HG03460 (cell line): ENCODE measurements around the gene CCSER1.
"Not testable (repeated sequence)": the region's sequence is repeated elsewhere in the genome, so short reads cannot be mapped to it uniquely, and the experiment has no call there.

Experiments
- ATAC-seq: cut with Tn5 transposase; IDR thresholded peaks from one replicate; pipeline ENCODE4 v1.9.1; 2021; ENCODE audit not compliant: unreplicated experiment

The CCSER1 gene

GRCh38 chr4:91113130-91113706 is 986.0 kb downstream of the CCSER1 start:
- ATAC-seq = no peak

GRCh38 chr4:91114386-91114785 is 987.2 kb downstream of the CCSER1 start:
- no peak for ATAC-seq

- no peak for ATAC-seq
Observed at GRCh38 chr4:91116861-91117260, 989.7 kb downstream of the CCSER1 start.

- ATAC-seq = peak; percentile 78
Observed at GRCh38 chr4:91118597-91118996, 991.4 kb downstream of the CCSER1 start.

GRCh38 chr4:91123742-91124141 is 996.5 kb downstream of the CCSER1 start:
- no peak for ATAC-seq

- no peak for ATAC-seq
Observed at GRCh38 chr4:91127192-91127591, 1000.0 kb downstream of the CCSER1 start.

- no peak for ATAC-seq
Observed at GRCh38 chr4:91127831-91128230, 1000.6 kb downstream of the CCSER1 start.

GRCh38 chr4:91128519-91128918 is 1001.3 kb downstream of the CCSER1 start:
- ATAC-seq = no peak

- no peak for ATAC-seq
Observed at GRCh38 chr4:91147067-91147466, 1019.9 kb downstream of the CCSER1 start.

GRCh38 chr4:91154041-91154440 is 1026.8 kb downstream of the CCSER1 start:
- ATAC-seq = not testable (repeated sequence)

- not testable (repeated sequence) for ATAC-seq
Observed at GRCh38 chr4:91167864-91168653, 1040.9 kb downstream of the CCSER1 start.

GRCh38 chr4:91170768-91171167 is 1043.6 kb downstream of the CCSER1 start:
- ATAC-seq = no peak

- no peak for ATAC-seq
Observed at GRCh38 chr4:91171217-91171616, 1044.0 kb downstream of the CCSER1 start.

- ATAC-seq = not testable (repeated sequence)
Observed at GRCh38 chr4:91185061-91185460, 1057.9 kb downstream of the CCSER1 start.

- ATAC-seq = no peak
Observed at GRCh38 chr4:91198951-91199350, 1071.8 kb downstream of the CCSER1 start.

GRCh38 chr4:91207535-91207934 is 1080.3 kb downstream of the CCSER1 start:
- ATAC-seq = no peak

- ATAC-seq = no peak
Observed at GRCh38 chr4:91212211-91212610, 1085.0 kb downstream of the CCSER1 start.

- ATAC-seq = not testable (repeated sequence)
Observed at GRCh38 chr4:91217831-91218403, 1090.7 kb downstream of the CCSER1 start.

- ATAC-seq = no peak
Observed at GRCh38 chr4:91220315-91220714, 1093.1 kb downstream of the CCSER1 start.

GRCh38 chr4:91222014-91222413 is 1094.8 kb downstream of the CCSER1 start:
- no peak for ATAC-seq

GRCh38 chr4:91226867-91227266 is 1099.7 kb downstream of the CCSER1 start:
- no peak for ATAC-seq

GRCh38 chr4:91228659-91229058 is 1101.5 kb downstream of the CCSER1 start:
- ATAC-seq = no peak
